Activated T-helper 2 cell treated with anti-CD3 and anti-CD28 coated beads, Interferon-gamma antibody, Interleukin-2, Interleukin-4, amounts not matched to agents 10 μg/mL and 5 μg/mL and 100 μg/mL, durations not matched to agents 14 hours and 24 hours and 36 hours (primary cell): Measurements from ENCODE around the gene CACNA2D1. TPM values are rescaled to one million over a fixed set of nuclear protein-coding genes. Genes with fewer than 3 reads are reported as not detected.

Experiments
- DNase-seq: peaks from one replicate; pipeline ENCODE4 v3.0.0; 2021; ENCODE audit warnings: low spot score
- H3K27ac Mint-ChIP-seq: one replicate; pipeline ENCODE4 v1.8.0; 2021; ENCODE audit warnings: mixed read lengths
- H3K27me3 Mint-ChIP-seq: one replicate; pipeline ENCODE4 v1.8.0; 2021; ENCODE audit warnings: low read depth, mixed read lengths
- H3K36me3 Mint-ChIP-seq: one replicate; pipeline ENCODE4 v1.8.0; 2021; ENCODE audit warnings: low read depth, mixed read lengths
- H3K4me1 Mint-ChIP-seq: one replicate; pipeline ENCODE4 v1.8.0; 2021; ENCODE audit warnings: low read depth, mixed read lengths
- H3K4me3 Mint-ChIP-seq: one replicate; pipeline ENCODE4 v1.8.0; 2021; ENCODE audit warnings: low read depth, mild to moderate bottlenecking, moderate library complexity, mixed read lengths
- H3K9me3 Mint-ChIP-seq: one replicate; pipeline ENCODE4 v1.8.0; 2021; ENCODE audit warnings: mixed read lengths
- intact Hi-C: fragments of 100-400 bp; cut with micrococcal nuclease; formaldehyde crosslinking; loops from one replicate; pipeline ENCODE4 v1.15.1; 2023
- total RNA-seq: library from RNA; stranded (reverse); gene quantifications from 2 replicates; pipeline ENCODE4 v1.2.3, GENCODE V29; 2022

CACNA2D1 gene
- total RNA-seq, 1 donor from 2014 or later: not detected

DNA sequence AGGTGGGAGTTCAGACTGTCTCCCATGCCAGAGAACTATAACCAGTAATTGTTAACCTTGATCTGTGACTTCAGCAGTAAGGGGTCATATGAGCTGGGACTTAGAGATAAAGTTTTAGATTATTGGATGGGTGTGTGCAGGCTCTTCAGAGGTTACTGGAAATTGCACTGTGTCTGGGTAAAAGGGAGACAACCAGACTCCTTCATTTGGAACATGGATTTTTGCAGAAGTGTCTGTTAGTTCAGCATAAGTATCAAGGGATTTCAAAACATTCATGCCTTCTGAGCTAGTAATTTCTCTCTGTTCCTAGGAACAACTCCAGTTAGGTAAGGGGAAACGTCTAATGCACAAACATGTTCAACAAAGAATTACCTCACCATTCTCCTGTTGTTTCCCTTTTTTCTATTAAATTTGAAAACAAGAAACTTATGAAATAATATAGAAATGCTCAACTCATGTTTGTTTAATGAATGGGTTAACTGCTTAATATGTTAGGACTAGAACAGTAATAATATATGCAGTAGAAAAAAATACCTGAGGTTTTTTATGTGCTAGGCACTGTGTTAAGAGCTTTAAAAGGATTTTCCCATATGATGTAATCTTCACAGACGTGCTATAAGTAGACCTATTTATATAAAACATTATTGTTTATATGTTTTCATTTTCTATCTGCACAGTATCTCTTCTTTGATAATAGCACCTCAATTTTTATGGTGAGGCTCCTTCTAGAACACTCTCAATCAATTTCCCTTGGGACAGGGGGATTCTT is 233.0 kb downstream of the CACNA2D1 start:
- no peak for DNase-seq
- H3K27ac Mint-ChIP-seq: no peak overlapping the region
- no peaks in the 10 kb centered on the region for H3K36me3 Mint-ChIP-seq
- no peaks in the 10 kb centered on the region for H3K9me3 Mint-ChIP-seq
- intact Hi-C loops: no loop called here
- H3K27me3 Mint-ChIP-seq: no peaks in the 10 kb centered on the region
- no peak overlapping the region for H3K4me3 Mint-ChIP-seq
- H3K4me1 Mint-ChIP-seq: no peaks in the 10 kb centered on the region

DNA sequence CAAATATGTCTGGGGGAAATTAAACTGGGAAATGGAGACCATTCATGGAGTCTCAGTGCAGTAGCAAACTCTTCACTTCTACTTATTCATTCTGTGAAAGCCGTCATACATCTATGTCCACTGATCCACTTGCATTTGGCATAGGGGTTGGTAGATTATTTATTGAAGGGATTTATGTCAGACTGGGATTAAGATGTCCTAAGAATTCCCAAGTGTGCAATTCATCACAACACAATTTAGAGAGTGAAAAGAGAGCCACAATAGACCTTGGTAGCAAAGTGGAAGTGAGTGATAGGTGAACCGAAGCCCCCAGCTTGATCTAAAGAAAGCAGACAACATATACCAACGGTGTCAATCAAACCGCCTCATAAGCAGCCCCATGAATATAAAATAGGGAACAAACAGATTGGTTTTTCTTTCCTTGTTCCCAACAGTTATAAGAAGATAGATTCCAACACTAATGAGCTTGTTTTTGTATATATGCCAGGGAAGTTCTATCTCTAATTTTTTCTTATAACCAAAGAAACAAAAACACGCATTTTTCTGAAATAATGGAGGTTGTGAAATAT is 234.3 kb downstream of the CACNA2D1 start:
- DNase-seq: no peak
- Mint-ChIP-seq H3K36me3 (no peaks in the 10 kb centered on the region), H3K27me3 (no peaks in the 10 kb centered on the region), H3K4me1 (no peaks in the 10 kb centered on the region), H3K4me3 (no peak overlapping the region), H3K9me3 (no peaks in the 10 kb centered on the region), H3K27ac (no peak overlapping the region)
- intact Hi-C loops: no loop called here

DNA sequence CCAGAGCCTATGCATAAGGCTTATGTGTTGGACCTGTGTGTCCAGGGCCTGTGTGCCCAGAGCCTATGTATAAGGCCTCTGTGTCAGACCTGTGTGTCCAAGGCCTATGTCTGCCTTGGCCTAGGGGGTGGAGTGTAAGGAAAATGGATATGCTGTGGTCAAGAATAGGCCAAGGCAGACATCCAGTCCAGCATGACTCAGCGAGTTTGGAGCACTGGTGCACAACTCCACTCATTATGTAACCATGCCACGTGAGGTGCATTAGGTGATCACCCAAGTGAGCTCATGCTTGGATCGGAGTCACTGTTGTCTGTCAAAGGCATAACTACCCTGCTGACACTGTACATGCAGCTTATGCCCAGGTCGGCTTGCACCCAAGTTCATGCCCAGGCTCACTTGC is 238.9 kb downstream of the CACNA2D1 start:
- intact Hi-C loops: no loop called here
- H3K4me3 Mint-ChIP-seq: no peak overlapping the region
- H3K4me1 Mint-ChIP-seq: no peaks in the 10 kb centered on the region
- no peaks in the 10 kb centered on the region for H3K9me3 Mint-ChIP-seq
- DNase-seq: no peak
- no peaks in the 10 kb centered on the region for H3K27me3 Mint-ChIP-seq
- no peaks in the 10 kb centered on the region for H3K36me3 Mint-ChIP-seq
- no peak overlapping the region for H3K27ac Mint-ChIP-seq

DNA sequence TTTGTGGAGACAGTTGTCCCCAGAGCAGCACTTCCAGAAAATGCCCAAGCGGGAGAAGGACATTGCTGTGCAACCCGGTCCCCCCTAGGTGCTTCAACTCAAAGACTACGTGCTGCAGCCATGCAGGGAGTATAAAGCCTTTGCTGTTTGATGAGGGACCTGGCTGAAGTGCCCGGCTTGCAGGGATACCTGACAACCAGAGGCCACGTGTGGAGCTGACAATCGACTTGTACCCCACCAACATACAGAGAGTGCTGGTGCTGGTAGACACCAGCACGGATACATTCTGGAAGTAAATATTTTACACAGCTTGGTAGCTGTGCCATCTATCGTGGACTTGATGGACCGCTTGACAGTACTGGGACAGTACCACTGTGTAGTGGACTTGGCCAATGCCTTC is 240.6 kb downstream of the CACNA2D1 start:
- Mint-ChIP-seq H3K36me3 (no peaks in the 10 kb centered on the region), H3K27me3 (no peaks in the 10 kb centered on the region), H3K9me3 (no peaks in the 10 kb centered on the region), H3K27ac (no peak overlapping the region), H3K4me3 (no peak overlapping the region), H3K4me1 (no peaks in the 10 kb centered on the region)
- intact Hi-C loops: no loop called here
- DNase-seq: no peak

DNA sequence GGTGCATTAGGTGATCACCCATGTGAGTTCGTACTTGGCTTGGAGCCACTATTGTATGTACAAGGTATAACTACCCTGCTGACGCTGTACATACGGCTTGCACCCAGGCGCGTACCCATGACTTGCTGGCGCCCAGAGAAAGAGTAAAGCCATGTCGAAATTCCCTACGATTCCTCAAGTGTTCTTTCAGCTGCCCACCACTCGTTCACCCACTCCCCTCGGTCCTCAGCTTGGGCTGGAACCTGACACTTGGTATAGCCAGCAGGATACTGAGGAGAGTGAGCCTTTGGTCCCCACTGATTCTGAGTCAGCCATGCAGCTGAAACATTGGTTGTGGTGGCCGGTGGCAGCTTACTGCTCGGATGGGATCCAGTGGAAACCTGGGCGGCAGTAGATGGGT is 241.5 kb downstream of the CACNA2D1 start:
- no peak for DNase-seq
- H3K4me3 Mint-ChIP-seq: no peak overlapping the region

DNA sequence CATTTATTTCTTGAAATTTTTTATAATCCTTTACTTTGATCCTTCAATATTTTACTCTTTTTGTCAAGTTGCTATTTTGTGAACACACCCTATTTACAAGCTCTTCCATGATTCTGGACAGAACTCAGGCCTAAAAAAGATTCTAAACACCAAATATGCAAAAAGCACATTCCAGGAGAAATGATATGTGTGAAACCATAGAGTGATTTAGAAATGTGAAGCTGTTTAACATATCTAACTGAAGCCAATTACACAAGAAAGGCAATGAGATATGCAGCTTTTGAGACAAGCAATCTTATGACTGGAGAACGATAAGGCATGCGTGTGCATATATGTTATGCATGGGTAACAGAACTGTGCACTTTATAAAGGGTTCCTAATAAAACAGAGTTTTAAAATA is 243.0 kb downstream of the CACNA2D1 start:
- H3K4me1 Mint-ChIP-seq: no peaks in the 10 kb centered on the region
- intact Hi-C loops: no loop called here
- DNase-seq: no peak
- H3K36me3 Mint-ChIP-seq: no peaks in the 10 kb centered on the region
- H3K27me3 Mint-ChIP-seq: no peaks in the 10 kb centered on the region
- no peak overlapping the region for H3K27ac Mint-ChIP-seq
- no peak overlapping the region for H3K4me3 Mint-ChIP-seq
- no peaks in the 10 kb centered on the region for H3K9me3 Mint-ChIP-seq

More for the DNA sequence above, 241.5 kb downstream of the CACNA2D1 start:
- H3K27ac Mint-ChIP-seq: no peak overlapping the region
- no peaks in the 10 kb centered on the region for H3K9me3 Mint-ChIP-seq
- H3K4me1 Mint-ChIP-seq: no peaks in the 10 kb centered on the region
- H3K27me3 Mint-ChIP-seq: no peaks in the 10 kb centered on the region
- intact Hi-C loops: no loop called here
- H3K36me3 Mint-ChIP-seq: no peaks in the 10 kb centered on the region

DNA sequence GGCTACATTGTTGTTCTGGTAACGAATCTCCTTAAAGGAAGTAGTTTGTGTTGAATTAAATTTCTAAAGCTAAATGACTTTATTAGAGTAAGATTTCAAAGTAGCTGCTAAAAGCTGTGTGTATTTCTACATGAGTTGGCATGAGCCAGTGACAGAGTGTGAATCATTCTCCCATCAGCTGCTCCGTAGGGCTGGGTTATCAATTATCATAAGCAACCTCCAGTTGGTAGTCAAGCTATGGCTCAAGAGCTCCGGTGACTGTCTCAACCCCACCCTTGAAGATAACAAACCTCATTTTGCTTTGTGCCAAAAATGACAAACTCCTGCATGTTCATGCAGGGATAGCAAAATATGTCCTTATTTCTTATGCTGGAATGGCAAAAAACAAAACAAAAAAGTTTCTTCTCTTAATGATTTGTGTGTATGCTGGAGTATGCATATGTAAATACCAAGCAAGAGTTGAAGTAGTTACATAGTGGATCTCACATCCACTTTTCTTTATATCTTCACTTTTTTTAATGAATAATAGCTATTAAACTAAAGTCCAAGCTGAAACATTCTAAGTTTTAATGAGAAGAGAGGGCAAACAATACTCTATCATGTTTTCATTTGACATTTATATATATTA is 249.4 kb downstream of the CACNA2D1 start:
- intact Hi-C loops: no loop called here
- no peak for DNase-seq
- Mint-ChIP-seq H3K4me1 (no peaks in the 10 kb centered on the region), H3K27ac (no peak overlapping the region), H3K9me3 (no peaks in the 10 kb centered on the region), H3K4me3 (no peak overlapping the region), H3K36me3 (no peaks in the 10 kb centered on the region), H3K27me3 (no peaks in the 10 kb centered on the region)

DNA sequence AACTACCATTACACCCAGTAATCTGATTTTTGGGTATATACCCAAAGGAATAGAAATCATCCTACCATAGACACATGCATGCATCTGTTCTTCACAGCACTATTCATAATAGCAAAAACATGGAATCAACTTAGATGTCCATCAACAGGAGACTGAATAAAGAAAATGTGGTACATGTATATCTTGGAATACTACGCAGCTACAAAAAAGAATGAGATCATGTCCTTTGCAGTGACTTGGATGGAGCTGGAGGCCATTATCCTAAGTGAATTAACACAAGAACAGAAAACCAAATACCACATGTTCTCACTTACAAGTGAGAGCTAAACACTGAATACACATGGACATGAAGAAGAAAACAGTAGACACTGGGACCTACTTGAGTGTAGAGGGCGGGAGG is 254.9 kb downstream of the CACNA2D1 start:
- DNase-seq: no peak
- Mint-ChIP-seq H3K4me1 (no peaks in the 10 kb centered on the region), H3K27ac (no peak overlapping the region), H3K36me3 (no peaks in the 10 kb centered on the region), H3K4me3 (no peak overlapping the region), H3K27me3 (no peaks in the 10 kb centered on the region), H3K9me3 (no peaks in the 10 kb centered on the region)
- intact Hi-C loops: no loop called here

DNA sequence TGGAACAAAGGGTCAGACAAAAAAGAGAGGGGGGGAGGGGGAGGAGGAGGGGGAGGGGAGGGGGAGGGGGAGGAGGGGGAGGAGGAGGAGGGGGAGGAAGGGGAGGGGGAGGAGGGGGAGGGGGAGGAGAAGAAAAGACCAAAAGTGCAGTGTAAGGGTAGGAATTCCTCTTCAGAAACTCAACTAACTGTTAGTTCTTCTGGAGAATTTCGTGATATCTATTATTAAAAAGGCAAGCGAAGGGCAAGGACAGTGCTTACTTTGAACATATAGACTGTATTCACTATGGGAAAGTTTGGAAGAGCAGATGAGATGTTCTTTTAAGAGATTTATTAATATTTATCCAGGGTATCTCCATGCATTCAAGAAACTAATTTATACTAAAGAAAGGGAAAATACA is 258.1 kb downstream of the CACNA2D1 start:
- intact Hi-C loops: no loop called here
- DNase-seq: no peak
- Mint-ChIP-seq H3K27ac (no peak overlapping the region), H3K9me3 (peaks cover 4% of the 10 kb centered on the region), H3K4me1 (no peaks in the 10 kb centered on the region), H3K27me3 (no peaks in the 10 kb centered on the region), H3K4me3 (no peak overlapping the region), H3K36me3 (no peaks in the 10 kb centered on the region)

DNA sequence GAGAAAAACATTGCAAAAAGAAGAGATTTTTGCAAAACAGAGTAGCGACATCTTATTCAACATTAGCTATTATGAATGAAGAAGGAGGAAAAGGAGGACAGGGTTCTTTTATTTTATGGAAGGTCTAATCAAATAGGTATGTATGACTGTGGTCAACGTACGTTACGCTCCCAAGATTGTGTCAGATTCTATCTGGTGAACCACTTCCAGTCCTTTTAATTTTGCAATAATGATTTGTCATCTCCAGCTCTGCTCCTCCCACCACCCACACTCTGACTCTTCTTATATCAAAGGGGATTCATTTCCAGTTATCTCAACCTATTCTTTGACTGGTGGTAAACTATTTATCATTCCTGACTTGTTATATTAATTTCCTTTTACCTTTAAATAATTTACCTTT is 259.9 kb downstream of the CACNA2D1 start:
- peaks cover 5% of the 10 kb centered on the region for H3K9me3 Mint-ChIP-seq
- intact Hi-C loops: no loop called here

DNA sequence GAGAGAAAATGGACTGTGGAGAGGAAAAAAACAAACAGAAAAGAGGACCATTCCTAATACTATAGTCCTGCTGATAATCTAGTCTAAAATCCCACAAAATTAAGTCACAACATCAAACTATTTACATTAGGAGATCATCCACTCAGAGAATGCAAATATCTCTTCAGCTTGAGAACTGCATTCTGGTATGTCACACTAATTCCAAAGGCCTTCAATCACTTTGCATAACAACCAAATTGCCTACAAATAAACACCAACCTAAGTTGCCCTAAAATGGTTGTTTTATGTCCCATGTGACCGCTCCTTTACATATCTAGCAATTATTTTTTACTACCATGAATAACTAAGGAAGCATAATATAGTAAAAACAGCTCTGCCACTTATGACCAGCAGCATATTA is 264.3 kb downstream of the CACNA2D1 start:
- intact Hi-C loops: no loop called here
- Mint-ChIP-seq H3K36me3 (no peaks in the 10 kb centered on the region), H3K4me1 (no peaks in the 10 kb centered on the region), H3K9me3 (peaks cover 5% of the 10 kb centered on the region), H3K27me3 (no peaks in the 10 kb centered on the region), H3K27ac (no peak overlapping the region), H3K4me3 (no peak overlapping the region)
- DNase-seq: no peak

More for the DNA sequence above, 259.9 kb downstream of the CACNA2D1 start:
- H3K27ac Mint-ChIP-seq: no peak overlapping the region
- no peaks in the 10 kb centered on the region for H3K36me3 Mint-ChIP-seq
- H3K27me3 Mint-ChIP-seq: no peaks in the 10 kb centered on the region
- DNase-seq: no peak
- no peaks in the 10 kb centered on the region for H3K4me1 Mint-ChIP-seq
- no peak overlapping the region for H3K4me3 Mint-ChIP-seq

DNA sequence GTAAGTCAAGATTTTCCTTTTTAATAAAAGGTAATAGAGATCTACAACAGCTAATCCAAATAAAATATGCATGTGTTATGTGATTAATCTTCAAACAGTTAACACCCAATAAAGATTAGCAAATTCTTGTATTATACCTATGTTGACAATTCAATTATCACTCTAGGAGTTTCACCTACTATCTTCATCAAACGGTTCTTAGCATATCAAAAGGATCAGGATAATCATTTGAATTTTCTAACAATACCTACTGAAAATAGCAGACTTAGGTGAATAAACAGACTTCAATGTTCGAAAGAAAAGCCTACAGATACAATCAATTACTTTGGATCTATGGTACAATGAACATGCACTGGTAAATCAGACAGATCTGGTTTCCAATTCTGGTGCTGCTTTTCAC is 268.3 kb downstream of the CACNA2D1 start:
- no peak overlapping the region for H3K27ac Mint-ChIP-seq
- H3K9me3 Mint-ChIP-seq: no peaks in the 10 kb centered on the region
- H3K4me3 Mint-ChIP-seq: no peak overlapping the region
- H3K27me3 Mint-ChIP-seq: no peaks in the 10 kb centered on the region
- no peaks in the 10 kb centered on the region for H3K36me3 Mint-ChIP-seq
- H3K4me1 Mint-ChIP-seq: no peaks in the 10 kb centered on the region
- intact Hi-C loops: no loop called here
- no peak for DNase-seq

DNA sequence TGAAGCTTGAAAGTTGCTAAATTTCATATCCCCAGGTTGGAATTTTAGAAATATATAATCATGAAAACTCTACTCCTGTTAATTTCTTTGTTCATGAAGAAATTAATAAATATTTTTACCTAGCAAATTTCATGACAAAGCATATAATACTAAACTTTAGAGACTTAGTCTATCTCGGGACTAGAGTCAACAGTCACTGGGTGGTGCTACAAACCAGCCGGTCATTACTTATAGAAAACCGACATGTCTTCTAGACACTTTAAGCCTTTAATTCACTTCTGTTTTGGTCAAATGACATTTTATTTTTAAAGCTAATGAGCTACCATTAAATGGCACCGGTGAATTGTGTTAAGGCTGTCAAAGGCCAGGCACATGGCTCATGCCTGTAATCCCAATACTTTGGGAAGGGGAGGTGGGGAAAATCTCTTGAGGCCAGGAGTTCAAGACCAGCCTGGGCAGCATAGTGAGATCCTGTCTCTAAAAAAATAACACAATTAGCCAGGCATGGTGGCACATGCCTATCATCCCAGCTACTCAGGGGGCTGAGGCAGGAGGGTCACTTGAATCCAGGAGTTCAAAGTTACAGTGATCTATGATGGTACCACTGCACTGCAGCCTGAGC is 270.1 kb downstream of the CACNA2D1 start:
- Mint-ChIP-seq H3K9me3 (no peaks in the 10 kb centered on the region), H3K27me3 (no peaks in the 10 kb centered on the region), H3K4me1 (no peaks in the 10 kb centered on the region), H3K4me3 (no peak overlapping the region), H3K36me3 (no peaks in the 10 kb centered on the region), H3K27ac (no peak overlapping the region)
- no peak for DNase-seq
- intact Hi-C loops: no loop called here
